NCI-H1417 treated with DMSO at 0.1 percent for 48 hours (cell line): ENCODE measurements around the gene LY6G6D.
"Not testable (repeated sequence)": the region's sequence is repeated elsewhere in the genome, so short reads cannot be mapped to it uniquely, and the experiment has no call there.

ENCODE experiments used
- DNase-seq: peaks from one replicate; lab custom pipeline; 2025; lab: John Stamatoyannopoulos, UW

Gene LY6G6D

DNA sequence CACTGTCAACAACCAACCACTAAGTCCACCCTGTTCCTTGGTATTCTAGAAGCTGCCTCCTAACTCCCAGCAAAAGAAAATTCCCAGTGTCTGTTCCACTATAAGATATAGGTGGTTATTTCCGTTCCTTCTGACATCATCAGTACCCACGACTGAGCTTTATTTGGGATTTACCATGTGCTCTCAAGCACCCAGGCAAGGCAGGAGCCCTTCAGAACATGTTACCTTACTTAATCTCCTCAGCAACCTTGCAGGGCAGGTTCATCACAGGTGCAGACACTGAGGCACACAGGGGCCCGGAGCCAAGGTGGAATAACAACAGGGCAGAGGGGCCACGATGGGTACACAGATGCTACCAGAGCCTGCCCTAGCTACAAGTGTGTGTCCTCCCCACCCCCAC is 22.8 kb upstream of the LY6G6D start:
- DNase-seq: no peak

GRCh38 chr6:31692886-31693285 is 22.3 kb upstream of the LY6G6D start:
- DNase-seq: no peak

GRCh38 chr6:31693535-31693934 is 21.6 kb upstream of the LY6G6D start:
- DNase-seq: no peak

DNA sequence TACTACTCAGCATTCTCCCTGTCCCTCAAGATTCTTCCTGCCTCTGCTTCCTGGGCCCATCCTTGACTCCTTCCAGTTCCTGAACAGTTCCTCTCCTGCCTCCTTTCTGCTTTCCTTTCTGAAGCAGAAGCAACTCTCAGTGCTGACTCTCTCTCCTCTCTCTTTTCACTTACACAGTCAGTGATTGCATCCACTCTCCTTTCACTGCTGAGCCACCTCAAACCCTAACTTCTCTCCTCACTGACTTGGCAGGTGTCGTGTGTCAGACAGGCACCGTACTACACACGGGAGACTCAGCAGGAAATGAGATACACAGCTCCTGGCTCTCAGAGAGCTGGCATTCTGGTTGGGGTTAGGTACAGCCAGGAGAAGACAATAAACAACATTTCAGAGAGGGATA is 17.6 kb upstream of the LY6G6D start:
- no peak for DNase-seq

- no peak for DNase-seq
Measured at GRCh38 chr6:31700740-31701401, 14.3 kb upstream of the LY6G6D start.

GRCh38 chr6:31701666-31702404 is 13.3 kb upstream of the LY6G6D start:
- DNase-seq: no peak

DNA sequence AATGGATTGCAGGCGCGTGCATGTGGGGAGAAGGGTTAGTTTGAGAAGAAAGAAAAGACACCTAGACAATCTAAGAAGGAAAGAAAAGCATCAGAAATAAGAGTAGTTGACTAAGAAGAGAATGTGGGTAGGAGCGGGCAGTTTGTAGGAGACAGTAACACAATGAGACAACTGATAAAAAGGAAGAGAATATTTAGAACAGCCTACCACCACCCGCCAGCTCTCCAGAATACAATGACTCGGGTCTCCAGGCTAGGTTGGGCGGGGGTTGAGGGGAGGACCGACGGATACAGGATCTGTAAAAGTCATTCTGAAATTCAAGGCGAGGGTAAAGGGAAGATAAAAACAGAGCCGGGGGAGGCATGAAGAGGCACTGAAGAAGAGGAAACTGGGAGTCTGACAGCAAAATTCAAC is 12.7 kb upstream of the LY6G6D start:
- DNase-seq: no peak

DNA sequence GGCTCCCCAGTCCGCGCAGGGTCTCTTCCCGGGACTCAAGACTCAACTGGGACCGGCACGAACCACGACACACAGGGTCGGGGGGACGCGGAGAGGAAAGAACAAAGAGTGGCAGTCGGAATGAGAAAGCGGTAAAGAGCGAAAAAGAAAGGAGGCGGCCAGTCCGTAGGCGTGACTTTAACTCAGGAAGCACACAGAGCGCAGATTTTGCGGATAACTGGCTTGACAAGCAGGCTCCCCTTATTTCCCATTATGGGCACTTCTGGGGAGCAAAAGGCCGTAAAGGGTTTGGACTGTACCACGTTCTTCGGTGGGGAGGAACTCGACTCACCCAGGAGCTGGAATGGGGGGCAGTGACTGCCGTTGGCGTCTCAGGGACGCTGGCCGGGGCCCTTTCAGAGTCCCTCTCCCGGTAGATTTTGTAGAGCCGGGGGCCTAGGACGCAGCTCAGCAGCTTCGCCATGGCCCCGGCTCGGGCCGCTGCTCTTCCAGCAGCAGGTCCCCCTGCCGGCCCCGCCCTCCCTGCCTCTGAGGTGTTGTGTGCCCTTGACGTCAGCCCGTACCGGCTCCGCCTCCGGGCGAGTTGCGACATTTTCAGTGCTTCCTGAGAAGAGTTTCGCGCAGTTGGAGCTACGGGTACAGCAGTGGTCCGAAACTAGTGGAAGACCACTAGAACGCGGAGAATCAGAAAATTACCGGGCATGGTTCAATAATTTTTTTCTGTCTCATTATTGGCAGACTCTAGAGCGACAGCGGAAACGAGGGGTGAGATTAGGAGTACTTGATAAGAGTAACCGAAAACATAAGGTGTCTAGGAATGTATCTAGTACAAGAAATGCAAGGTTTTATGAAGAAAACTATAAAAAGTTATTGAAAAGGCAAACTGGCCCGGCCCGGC is 12.1 kb upstream of the LY6G6D start, which contains the start of gene ABHD16A:
Gene ABHD16A (minus strand): TSS at position 506 of the 898 bp plus-strand sequence. CDS start 43 bp downstream, at position 463.
- DNase-seq: peak; percentile 78

DNA sequence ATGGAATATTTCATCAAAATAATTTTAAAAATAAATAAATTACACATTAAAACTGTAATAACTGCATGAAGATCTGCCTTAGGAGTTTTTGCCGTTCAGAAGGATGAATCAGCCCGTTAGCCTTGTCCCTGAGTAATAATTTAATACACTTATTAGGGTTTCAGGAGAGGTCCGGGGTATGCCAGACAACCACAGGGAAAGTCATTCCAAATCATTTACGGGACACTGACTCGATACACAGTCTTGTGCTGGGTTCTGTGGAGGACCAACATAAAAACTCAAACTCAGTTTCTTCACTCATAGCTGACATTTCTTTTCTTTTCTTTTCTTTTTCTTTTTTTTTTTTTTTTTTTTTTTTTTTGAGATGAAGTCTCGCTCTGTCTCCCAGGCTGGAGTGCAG is 9.2 kb upstream of the LY6G6D start:
- DNase-seq: no peak

DNA sequence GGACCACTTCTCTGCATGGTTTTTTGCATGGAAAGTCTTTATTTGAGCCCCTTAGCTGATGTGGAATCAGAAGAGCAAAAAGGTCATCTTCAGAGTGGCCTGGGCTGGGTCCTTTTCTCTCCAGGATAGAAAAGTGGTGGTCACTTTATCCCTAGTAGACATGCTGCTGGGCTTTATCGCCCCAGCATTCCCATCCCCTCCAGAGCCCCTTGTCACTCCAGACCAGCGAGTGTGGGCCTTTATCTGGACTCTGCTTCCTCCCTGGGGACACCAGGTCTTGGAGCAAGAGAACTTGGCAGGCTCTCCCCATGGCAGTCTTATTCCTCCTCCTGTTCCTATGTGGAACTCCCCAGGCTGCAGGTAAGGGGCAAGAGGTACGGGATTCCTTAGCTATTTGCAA is 8.5 kb upstream of the LY6G6D start, which contains the start of gene LY6G6F:
Gene LY6G6F (plus strand): TSS at position 268 of the 400 bp plus-strand sequence. CDS start 41 bp downstream, at position 309.
- DNase-seq: no peak

GRCh38 chr6:31707701-31708100 is 7.4 kb upstream of the LY6G6D start:
- no peak for DNase-seq

DNA sequence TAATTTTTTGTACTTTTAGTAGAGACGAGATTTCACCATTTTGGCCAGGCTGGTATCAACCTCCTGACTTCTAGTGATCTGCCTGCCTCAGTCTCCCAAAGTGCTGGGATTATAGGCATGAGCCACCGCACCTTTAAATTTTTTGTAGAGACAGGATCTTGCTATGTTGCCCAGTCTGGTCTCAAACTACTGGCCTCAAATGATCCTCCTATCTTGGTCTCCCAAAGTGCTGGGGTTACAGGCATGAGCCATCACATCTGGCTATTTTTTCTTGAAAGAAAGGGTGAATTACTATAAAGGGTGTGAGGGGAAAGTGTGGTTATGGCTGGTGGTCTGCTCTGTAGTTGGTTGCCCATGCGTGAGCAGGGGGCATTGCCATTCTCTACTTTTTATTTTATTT is 6.9 kb upstream of the LY6G6D start:
- no peak for DNase-seq

DNA sequence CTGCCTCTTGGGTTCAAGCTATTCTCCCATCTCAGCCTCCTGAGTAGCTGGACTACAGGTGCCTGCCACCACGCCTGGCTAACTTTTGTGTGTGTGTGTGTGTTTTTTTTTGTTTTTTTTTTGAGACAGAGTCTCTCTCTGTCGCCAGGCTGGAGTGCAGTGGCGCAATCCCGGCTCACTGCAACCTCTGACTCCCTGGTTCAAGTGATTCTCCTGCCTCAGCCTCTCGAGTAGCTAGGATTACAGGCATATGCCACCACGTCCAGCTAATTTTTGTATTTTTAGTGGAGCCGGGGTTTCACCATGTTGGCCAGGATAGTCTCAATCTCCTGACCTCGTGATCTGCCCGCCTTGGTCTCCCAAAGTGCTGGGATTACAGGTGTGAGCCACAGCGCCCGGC is 6.0 kb upstream of the LY6G6D start:
- not testable (repeated sequence) for DNase-seq

- DNase-seq: no peak
Measured at GRCh38 chr6:31710523-31711219, 4.5 kb upstream of the LY6G6D start.

DNA sequence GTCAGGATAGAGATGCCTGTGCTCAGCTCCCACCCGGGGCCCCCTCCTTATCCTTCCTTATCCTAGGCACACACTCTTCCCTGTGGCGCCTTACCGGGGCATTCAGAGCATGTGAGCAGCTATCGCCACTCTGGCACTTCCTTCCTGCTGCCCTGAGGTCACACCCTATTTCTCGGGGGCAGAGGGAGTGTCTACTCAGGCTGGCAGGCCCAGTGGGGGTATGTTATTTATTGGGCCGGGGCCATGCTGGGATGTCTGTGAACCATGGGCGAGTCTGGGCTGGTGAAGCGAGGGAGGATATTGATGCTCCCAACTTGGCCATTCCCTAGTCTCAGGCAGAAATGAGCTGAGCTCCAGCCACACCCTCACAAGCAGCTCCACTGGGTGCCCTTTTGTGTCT is 3.9 kb upstream of the LY6G6D start:
- no peak for DNase-seq

- DNase-seq: no peak
Measured at GRCh38 chr6:31712296-31712695, 2.9 kb upstream of the LY6G6D start.

GRCh38 chr6:31713465-31713864 is 1.7 kb upstream of the LY6G6D start:
- no peak for DNase-seq

- DNase-seq: peak; percentile 65
Measured at GRCh38 chr6:31713991-31714684, 1.0 kb upstream of the LY6G6D start.

GRCh38 chr6:31717499-31718222 is 2.5 kb downstream of the LY6G6D start:
- DNase-seq: no peak

DNA sequence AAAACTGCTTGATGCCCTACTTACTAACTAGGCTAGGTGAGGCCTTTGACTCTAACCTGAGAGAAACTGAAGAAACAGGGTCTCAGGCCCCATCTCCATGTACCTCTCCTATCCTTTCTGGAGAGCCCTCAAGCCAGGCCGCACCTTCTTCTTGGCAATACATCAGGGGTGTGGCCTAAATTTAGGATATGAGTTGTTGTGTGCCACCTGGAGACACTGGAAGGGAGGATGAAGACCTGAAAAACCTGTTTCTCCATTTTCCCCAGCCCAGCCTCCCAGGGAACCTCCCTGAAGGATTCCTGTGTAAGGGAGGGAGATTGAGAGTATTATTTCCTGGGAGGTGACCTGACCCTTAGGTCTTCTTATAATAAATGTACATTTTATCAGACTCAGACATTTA is 3.1 kb downstream of the LY6G6D start:
- DNase-seq: peak; percentile 21

- no peak for DNase-seq
Measured at GRCh38 chr6:31719001-31719400, 3.9 kb downstream of the LY6G6D start.
